ENCODE measurements around the gene NUDT14. TPM values are rescaled to one million over a fixed set of nuclear protein-coding genes. Genes with fewer than 3 reads are reported as not detected.

Gene NUDT14
- total RNA-seq, 2 donors from 2014 or later: 4.1 to 23.6 TPM

- DNase-seq (ENCODE audit: low spot score): no peak
- no peaks in the 10 kb centered on the region for H3K27me3 ChIP-seq (replicated peaks; ENCODE audit: insufficient read depth)
- no peaks in the 10 kb centered on the region for H3K4me1 ChIP-seq (ENCODE audit: control insufficient read depth in 1 of 2, low read depth in 2 of 2)
- no peak for ATAC-seq (ENCODE audit: insufficient number of reproducible peaks, low FRiP score, low read depth)
- TF ChIP-seq CTCF (IDR thresholded peaks at IDR 0.05): no peak
- no peak overlapping the region for H3K4me3 ChIP-seq
- H3K27ac ChIP-seq: no peak overlapping the region
- no peaks in the 10 kb centered on the region for H3K36me3 ChIP-seq
- H3K9me3 ChIP-seq: no peaks in the 10 kb centered on the region
These were observed 29.9 kb downstream of the NUDT14 start for GRCh38 chr14:105151084-105151837.

GRCh38 chr14:105150368-105151083 is 30.6 kb downstream of the NUDT14 start:
- TF ChIP-seq CTCF (IDR thresholded peaks at IDR 0.05): no peak
- Histone ChIP-seq H3K36me3 (no peaks in the 10 kb centered on the region), H3K27me3 (replicated peaks; ENCODE audit: insufficient read depth) (no peaks in the 10 kb centered on the region), H3K4me3 (no peak overlapping the region), H3K27ac (no peak overlapping the region), H3K9me3 (no peaks in the 10 kb centered on the region), H3K4me1 (ENCODE audit: control insufficient read depth in 1 of 2, low read depth in 2 of 2) (no peaks in the 10 kb centered on the region)
- no peak for ATAC-seq (ENCODE audit: insufficient number of reproducible peaks, low FRiP score, low read depth)
- no peak for DNase-seq (ENCODE audit: low spot score)

- H3K27me3 ChIP-seq (replicated peaks; ENCODE audit: insufficient read depth): no peaks in the 10 kb centered on the region
- H3K9me3 ChIP-seq: no peaks in the 10 kb centered on the region
- H3K36me3 ChIP-seq: no peaks in the 10 kb centered on the region
- no peak overlapping the region for H3K27ac ChIP-seq
- no peak for TF ChIP-seq CTCF (IDR thresholded peaks at IDR 0.05)
- DNase-seq (ENCODE audit: low spot score): no peak
- no peak for ATAC-seq (ENCODE audit: insufficient number of reproducible peaks, low FRiP score, low read depth)
- H3K4me1 ChIP-seq (ENCODE audit: control insufficient read depth in 1 of 2, low read depth in 2 of 2): no peaks in the 10 kb centered on the region
- no peak overlapping the region for H3K4me3 ChIP-seq
These were observed 31.1 kb downstream of the NUDT14 start for GRCh38 chr14:105150026-105150367.

GRCh38 chr14:105149146-105149781 is 31.8 kb downstream of the NUDT14 start:
- Histone ChIP-seq H3K4me1 (ENCODE audit: control insufficient read depth in 1 of 2, low read depth in 2 of 2) (no peaks in the 10 kb centered on the region), H3K9me3 (no peaks in the 10 kb centered on the region), H3K4me3 (no peak overlapping the region), H3K36me3 (no peaks in the 10 kb centered on the region), H3K27me3 (replicated peaks; ENCODE audit: insufficient read depth) (no peaks in the 10 kb centered on the region), H3K27ac (no peak overlapping the region)
- ATAC-seq (ENCODE audit: insufficient number of reproducible peaks, low FRiP score, low read depth): no peak
- DNase-seq (ENCODE audit: low spot score): no peak
- no peak for TF ChIP-seq CTCF (IDR thresholded peaks at IDR 0.05)

GRCh38 chr14:105148604-105149145 is 32.4 kb downstream of the NUDT14 start:
- Histone ChIP-seq H3K9me3 (no peaks in the 10 kb centered on the region), H3K27me3 (replicated peaks; ENCODE audit: insufficient read depth) (no peaks in the 10 kb centered on the region), H3K4me1 (ENCODE audit: control insufficient read depth in 1 of 2, low read depth in 2 of 2) (no peaks in the 10 kb centered on the region), H3K36me3 (no peaks in the 10 kb centered on the region), H3K27ac (no peak overlapping the region), H3K4me3 (no peak overlapping the region)
- DNase-seq (ENCODE audit: low spot score): no peak
- TF ChIP-seq CTCF (IDR thresholded peaks at IDR 0.05): no peak
- no peak for ATAC-seq (ENCODE audit: insufficient number of reproducible peaks, low FRiP score, low read depth)

Measured in thoracic aorta (tissue), 2 donors.